ENCODE data around the gene AGAP3. TPM values are rescaled to one million over a fixed set of nuclear protein-coding genes. Genes with fewer than 3 reads are reported as not detected.

Gene AGAP3
- total and polyA plus RNA-seq, 4 donors: 3.9 to 27.0 (median 17.6) TPM

GRCh38 chr7:151056283-151056665, 30.0 kb upstream of the AGAP3 start:
- 92% methylated on average over 6 of the region's 6 CpGs for WGBS
- DNase-seq (ENCODE audit: low spot score): no peak
- no peak overlapping the region for H3K4me3 ChIP-seq (ENCODE audit: low read depth in 1 of 3, low read length in 3 of 3)
- no peaks in the 10 kb centered on the region for H3K27me3 ChIP-seq (ENCODE audit: control insufficient read depth in 4 of 4, insufficient read depth in 4 of 4, low read length in 3 of 4)
- no peak overlapping the region for H3K9ac ChIP-seq (ENCODE audit: low read depth in 1 of 2, low read length in 2 of 2)
- H3K36me3 ChIP-seq (ENCODE audit: control insufficient read depth in 4 of 4, insufficient read depth in 3 of 4, low read depth in 1 of 4, low read length in 3 of 4): no peaks in the 10 kb centered on the region
- H3K27ac ChIP-seq (ENCODE audit: low read depth in 1 of 2, low read length in 2 of 2): no peak overlapping the region
- H3K9me3 ChIP-seq (ENCODE audit: control insufficient read depth in 4 of 4, low read length in 3 of 4): no peaks in the 10 kb centered on the region
- TF ChIP-seq NR2F2 (IDR thresholded peaks at IDR 0.05) (no peak), CTCF (IDR thresholded peaks at IDR 0.05; ENCODE audit: low read depth, low read length, missing input control) (no peak), HNF4A (conservative IDR thresholded peaks at IDR 0.05) (no peak), HNF4G (IDR thresholded peaks at IDR 0.05) (no peak), JUND (IDR thresholded peaks at IDR 0.05) (no peak), EGR1 (IDR thresholded peaks at IDR 0.05; ENCODE audit: low read depth in 2 of 2) (no peak), GABPA (IDR thresholded peaks at IDR 0.05 in 1 of 2, conservative IDR thresholded peaks at IDR 0.05 in 1 of 2) (no peak), REST (IDR thresholded peaks at IDR 0.05) (no peak), RXRA (IDR thresholded peaks at IDR 0.05) (no peak), SP1 (IDR thresholded peaks at IDR 0.05) (no peak), RAD21 (IDR thresholded peaks at IDR 0.05) (no peak), TAF1 (conservative IDR thresholded peaks at IDR 0.05) (no peak), FOXA2 (IDR thresholded peaks at IDR 0.05) (no peak), FOXA1 (IDR thresholded peaks at IDR 0.05) (no peak), YY1 (IDR thresholded peaks at IDR 0.05) (no peak)
- TF ChIP-seq, protein P1, sequence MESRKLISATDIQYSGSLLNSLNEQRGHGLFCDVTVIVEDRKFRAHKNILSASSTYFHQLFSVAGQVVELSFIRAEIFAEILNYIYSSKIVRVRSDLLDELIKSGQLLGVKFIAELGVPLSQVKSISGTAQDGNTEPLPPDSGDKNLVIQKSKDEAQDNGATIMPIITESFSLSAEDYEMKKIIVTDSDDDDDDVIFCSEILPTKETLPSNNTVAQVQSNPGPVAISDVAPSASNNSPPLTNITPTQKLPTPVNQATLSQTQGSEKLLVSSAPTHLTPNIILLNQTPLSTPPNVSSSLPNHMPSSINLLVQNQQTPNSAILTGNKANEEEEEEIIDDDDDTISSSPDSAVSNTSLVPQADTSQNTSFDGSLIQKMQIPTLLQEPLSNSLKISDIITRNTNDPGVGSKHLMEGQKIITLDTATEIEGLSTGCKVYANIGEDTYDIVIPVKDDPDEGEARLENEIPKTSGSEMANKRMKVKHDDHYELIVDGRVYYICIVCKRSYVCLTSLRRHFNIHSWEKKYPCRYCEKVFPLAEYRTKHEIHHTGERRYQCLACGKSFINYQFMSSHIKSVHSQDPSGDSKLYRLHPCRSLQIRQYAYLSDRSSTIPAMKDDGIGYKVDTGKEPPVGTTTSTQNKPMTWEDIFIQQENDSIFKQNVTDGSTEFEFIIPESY (IDR thresholded peaks at IDR 0.05): no peak
- TF ChIP-seq, protein P2, sequence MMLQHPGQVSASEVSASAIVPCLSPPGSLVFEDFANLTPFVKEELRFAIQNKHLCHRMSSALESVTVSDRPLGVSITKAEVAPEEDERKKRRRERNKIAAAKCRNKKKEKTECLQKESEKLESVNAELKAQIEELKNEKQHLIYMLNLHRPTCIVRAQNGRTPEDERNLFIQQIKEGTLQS (IDR thresholded peaks at IDR 0.05): no peak
- TF ChIP-seq, protein P3, sequence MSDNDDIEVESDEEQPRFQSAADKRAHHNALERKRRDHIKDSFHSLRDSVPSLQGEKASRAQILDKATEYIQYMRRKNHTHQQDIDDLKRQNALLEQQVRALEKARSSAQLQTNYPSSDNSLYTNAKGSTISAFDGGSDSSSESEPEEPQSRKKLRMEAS (IDR thresholded peaks at IDR 0.05): no peak
- peaks cover 11 to 35% (median 29%) of the 10 kb centered on the region in 4 donors for H3K4me1 ChIP-seq (ENCODE audit: control insufficient read depth in 4 of 4, insufficient read depth in 4 of 4, low read length in 3 of 4)
